Right lobe of liver (tissue), 4 donors: ENCODE measurements around the gene PXK.

Experiments used
- POLR2A ChIP-seq: fragments of 450-650 bp; IDR thresholded peaks from one replicate; pipeline ENCODE4 v1.6.1; 2017; ENCODE audit warnings: antibody characterized with exemption, mild to moderate bottlenecking
- TF ChIP-seq, protein P1 (sequence below), 4 donors: fragments of 200-600 bp in 3 of 4; fragments of 450-650 bp in 1 of 4; IDR thresholded peaks; one replicate each; pipeline versions ENCODE4 v1.5.1 to v1.8.0; 2016 to 2022; ENCODE audit warnings: antibody characterized with exemption in 4 of 4, mild to moderate bottlenecking in 2 of 4
- donor health status: DM: no; HTN: no; CAD: no.
- donor health status: DM: no; HTN: no; CAD: no.
- donor health status: DM: no; HTN: yes; CAD: no.

DNA sequence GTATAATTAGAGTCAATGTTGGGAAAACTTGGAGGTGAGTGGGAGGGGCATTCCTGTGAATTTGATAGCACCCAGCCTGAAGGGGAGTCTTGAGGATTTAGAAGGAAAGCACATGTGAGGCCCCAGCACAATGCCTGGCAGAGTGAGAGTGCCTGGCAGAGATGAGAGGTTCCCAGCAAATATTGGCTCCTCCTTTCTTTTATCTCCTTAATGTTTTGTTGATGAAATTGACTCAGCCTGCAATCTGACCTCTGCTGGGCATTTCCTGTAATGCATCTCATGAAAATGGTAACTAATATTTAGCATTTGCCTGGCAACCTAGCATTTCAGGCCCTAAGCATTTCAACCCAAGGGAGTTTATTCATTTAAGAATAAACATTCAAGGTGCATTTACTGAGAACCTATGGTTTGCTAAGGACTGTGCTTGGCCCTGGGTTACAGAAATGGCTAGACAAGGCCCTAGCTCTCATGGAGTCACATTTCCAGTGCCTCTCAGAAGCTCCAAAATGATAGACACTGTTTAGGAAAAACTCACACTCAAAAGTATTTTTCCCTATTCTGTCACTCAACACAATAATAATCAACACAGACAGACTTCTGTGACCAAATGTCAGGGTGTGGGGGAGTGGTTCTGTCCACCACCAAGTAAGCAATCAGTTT lies 82.0 kb downstream of the PXK start:
- TF ChIP-seq, protein P1, sequence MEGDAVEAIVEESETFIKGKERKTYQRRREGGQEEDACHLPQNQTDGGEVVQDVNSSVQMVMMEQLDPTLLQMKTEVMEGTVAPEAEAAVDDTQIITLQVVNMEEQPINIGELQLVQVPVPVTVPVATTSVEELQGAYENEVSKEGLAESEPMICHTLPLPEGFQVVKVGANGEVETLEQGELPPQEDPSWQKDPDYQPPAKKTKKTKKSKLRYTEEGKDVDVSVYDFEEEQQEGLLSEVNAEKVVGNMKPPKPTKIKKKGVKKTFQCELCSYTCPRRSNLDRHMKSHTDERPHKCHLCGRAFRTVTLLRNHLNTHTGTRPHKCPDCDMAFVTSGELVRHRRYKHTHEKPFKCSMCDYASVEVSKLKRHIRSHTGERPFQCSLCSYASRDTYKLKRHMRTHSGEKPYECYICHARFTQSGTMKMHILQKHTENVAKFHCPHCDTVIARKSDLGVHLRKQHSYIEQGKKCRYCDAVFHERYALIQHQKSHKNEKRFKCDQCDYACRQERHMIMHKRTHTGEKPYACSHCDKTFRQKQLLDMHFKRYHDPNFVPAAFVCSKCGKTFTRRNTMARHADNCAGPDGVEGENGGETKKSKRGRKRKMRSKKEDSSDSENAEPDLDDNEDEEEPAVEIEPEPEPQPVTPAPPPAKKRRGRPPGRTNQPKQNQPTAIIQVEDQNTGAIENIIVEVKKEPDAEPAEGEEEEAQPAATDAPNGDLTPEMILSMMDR (IDR thresholded peaks at IDR 0.05), result peak; percentile 77 to 87 (median 80)
- TF ChIP-seq POLR2A, result no peak
